IPS-NIHi7 (cell line): ENCODE measurements around the gene CEACAM19.
A peak's percentile ranks its signal among the peaks of the same experiment; 100 is the strongest.
"Not testable (repeated sequence)": the region's sequence is repeated elsewhere in the genome, so short reads cannot be mapped to it uniquely, and the experiment has no call there.

Experiments used
- DNase-seq: peaks from one replicate; pipeline ENCODE4 v3.0.0; 2012; ENCODE audit warnings: mixed read lengths; ENCODE audit errors: extremely low spot score

CEACAM19 gene

DNA sequence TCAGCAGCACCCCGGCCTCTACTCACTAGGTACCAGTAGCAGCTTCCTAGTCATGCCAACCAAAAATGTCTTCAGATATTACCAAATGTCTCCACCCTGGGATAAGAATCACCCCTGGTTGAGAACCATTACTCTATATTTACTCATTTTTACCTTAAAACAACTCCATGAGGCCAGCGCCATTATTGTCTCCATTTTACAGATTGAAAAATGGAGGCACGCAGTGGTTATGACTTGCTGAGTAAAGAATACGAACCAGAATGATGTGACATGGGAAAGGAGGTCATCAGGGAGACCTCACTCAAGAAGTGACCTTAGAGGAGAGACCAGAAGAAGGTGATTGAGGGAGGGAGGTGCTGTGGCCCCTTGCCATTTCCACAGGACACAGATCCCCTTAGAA is 2.2 kb downstream of the CEACAM19 start:
- DNase-seq, result no peak

DNA sequence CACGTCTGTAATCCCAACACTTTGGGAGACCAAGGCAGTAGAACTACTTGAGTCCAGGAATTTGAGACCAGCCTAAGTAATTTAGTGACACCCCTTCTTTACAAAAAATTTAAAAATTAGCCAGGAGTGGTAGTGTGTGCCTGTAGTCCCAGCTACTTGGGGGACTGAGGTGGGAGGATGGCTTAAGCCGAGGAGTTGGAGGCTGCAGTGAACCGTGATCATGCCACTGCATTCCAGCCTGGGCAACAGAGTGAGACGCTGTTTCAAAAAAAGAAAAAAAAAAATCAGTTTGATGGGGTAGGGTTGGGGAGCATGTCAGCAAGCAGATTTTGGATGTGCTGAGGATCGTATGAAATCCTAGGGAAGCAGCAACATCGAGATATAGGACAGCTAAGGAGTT is 4.2 kb downstream of the CEACAM19 start:
- no peak for DNase-seq

DNA sequence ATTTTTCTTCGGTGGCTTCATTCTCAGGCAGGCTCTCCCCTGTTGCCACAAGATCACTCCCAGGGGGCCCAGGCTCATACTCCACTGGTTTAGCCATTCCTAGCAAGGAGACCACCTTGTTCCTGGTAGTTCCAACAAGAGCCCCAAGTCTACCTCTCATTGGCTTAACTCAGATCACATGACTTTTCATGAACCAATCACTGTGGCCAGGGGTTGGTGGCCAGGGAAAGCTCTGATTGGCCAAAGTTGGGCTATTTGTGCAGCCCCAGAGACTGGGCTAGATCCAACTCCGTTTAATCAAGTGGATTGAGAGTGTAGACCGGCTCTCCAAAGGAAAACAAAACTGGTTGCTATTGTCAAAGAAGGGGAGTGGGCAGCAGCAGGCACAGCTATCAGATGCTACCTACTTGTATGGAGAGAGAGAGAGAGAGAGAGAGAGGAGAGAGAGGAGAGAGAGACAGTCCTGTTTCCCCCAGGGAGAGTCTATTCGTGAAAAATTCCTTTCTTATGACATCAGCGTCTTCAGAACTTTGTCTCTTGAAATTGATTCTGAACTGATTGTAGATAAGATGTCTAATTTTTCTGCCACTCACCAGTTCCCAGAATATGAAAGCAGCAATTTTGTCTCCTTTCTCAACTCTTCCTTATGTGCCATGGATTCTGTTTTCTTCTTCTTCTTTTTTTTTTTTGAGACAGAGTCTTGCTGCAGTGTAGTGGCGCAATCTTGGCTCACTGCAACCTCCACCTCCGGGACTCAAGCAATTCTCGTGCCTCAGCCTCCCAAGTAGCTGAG is 5.9 kb downstream of the CEACAM19 start:
- peak; percentile 73 for DNase-seq

DNA sequence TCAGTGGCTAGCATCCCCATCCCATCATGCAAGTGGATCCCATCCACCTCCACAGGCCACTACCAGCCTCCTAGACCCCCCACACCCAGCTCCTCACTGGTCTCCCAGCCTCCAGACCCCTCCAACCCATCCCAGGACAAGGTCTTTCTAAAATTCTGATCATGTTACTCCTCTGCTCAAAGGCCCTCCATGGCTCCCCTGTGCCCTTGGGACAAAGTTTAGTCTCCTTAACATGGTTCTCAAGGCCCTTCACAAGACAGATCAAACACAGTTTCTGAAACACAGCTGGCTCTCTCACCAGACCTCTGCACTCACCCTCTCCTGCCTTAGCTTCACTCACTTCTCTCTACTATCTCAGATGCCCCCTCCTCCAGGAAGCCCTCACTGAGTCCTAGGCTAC is 9.3 kb downstream of the CEACAM19 start:
- no peak for DNase-seq

DNA sequence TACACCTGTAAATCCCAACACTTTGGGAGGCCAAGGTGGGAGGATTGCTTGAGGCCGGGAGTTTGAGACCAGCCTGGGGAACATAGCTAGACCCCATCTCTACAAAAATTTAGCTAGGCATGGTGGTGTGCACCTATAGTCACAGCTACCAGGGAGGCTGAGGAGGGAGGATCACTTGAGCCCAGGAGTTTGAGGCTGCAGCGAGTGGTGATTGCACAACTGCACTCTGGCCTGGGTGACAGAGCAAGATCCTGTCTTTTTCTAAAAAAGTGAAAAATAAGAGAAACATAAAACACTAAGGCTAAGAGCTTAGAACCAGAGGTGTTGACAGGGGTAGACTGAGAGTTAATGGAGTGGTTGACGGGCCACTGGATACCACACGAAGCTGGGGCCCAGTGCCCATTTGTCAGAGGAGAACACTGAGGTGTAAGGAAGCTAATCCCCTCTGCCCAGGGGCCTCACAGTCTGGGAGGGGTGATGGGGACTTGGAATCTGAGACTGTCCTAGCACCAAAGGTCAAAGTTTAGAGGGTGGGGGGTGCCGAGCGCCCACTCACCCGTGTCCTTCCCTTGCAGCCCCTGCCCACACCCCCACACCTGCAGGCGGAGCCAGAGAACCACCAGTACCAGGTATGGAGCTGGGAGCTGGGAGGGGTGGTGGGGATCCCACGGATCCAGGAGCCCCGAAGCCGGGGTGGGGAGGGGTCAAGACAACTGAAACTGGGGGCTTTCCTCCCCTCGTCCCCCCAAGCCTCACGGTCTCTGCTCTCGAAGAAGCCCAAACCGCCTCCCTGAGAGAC is 10.9 kb downstream of the CEACAM19 start:
- no peak for DNase-seq

DNA sequence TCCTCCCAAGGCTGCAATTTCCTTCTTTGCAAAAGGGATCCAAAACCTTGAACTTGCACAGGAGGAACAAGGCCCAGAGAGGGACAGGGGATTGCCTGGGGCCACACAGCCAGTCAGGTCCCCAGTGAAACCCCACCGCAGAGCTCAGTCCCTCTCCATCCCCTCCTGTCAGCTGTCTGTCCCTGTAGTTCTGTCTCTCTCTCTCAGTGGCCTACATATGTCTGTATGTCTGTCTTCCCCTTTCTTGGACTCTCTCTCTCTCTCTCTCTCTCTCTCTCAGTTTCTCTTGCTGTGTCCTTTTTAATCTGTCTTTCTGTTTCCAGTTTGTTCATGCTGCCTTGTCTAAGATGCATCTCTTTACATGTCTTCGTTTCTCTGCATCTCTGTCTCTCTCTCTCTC is 11.5 kb downstream of the CEACAM19 start:
- no peak for DNase-seq

DNA sequence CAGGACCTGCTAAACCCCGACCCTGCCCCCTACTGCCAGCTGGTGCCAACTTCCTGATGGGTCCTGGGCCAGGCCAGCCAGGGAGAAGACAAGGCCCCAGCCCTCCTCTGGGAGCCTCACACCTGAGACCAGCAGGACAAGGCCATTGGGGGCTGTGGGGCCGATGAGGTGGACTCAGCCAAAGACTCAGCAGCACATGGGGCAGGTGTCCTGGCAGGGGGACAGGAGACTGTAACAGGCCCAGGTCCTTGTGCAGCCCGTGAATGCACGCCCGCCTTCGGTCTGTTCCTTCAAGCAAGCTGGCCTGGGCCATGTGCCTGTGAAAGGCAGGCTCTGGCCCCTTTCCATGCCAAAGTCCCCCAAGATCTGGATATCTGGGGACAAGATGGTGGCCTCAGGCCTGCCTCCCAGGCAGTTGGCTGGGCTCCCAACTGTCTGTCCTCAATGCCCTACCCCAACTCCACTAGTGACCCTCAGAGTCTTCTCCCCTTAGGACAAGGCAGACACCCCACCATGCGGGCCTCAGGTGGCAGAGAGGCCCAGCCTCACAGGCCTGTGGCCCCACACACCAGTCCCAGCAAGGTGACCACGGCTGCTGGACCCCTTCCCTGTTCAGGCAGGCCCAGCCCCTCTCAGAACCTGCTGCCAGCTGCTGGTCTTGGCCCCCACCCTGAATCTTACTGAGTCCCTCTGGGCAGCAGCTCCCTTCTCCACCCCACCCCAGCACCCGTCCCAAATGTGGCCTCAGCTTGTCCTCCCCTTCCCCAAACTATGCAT is 12.3 kb downstream of the CEACAM19 start:
- no peak for DNase-seq

DNA sequence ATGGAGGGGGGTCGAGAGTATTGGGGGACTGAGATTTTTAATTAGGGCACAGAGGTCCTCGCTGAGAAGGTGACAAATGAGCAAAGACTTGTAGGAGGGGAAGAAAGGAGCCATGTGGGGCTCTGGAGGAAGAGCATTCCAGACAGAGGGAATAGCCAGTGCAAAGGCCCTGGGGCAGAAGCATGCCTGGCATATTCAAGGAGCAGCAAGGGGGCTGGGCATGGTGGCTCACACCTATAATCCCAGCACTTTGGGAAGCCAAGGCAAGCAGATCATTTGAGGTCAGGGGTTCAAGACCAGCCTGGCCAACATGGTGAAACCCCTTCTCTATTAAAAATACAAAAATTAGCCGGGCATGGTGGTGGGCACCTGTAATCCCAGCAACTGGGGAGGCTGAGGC is 13.1 kb downstream of the CEACAM19 start:
- DNase-seq, result not testable (repeated sequence)

DNA sequence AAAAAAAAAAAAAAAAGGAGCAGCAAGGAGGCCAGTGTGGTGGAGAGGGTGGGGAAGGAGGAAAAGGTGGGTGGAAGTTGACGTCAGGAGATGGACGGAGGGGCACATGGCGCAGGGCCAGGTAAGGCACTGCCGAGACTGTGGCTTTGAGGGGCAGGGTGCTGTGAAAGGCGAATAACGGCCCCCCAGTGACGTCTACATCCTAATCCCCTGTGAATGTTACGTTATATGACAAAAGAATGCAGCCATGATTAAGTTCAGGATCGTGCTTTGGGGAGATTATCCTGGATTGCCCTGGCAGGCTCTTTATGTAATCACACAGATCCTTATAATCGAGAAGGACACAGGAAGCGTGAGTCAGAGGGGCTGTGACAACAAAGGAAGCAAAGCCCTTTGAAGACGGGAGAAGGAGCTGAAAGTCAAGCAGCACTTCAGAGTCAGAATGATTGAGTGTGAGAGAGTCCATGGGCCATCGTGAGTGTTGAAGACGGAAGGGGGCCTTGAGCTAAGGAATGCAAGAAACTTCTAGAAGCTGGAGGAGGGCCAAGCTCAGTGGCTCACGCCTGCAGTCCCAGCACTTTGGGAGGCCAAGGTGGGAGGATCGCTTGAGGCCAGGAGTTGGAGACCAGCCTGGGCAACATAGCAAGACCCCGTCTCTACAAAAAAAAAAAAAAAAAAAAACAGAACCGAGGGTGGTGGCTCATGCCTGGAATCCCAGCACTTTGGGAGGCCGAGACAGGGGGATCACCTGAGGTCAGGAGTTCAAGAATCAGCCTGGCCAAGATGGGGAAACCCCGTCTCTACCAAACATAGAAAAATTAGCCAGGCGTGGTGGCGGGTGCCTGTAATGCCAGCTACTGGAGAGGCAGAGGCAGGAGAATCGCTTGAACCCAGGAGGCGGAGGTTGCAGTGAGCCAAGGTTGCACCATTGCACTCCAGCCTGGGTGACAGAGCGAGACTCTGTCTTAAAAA is 13.9 kb downstream of the CEACAM19 start:
- peak; percentile 38 for DNase-seq

DNA sequence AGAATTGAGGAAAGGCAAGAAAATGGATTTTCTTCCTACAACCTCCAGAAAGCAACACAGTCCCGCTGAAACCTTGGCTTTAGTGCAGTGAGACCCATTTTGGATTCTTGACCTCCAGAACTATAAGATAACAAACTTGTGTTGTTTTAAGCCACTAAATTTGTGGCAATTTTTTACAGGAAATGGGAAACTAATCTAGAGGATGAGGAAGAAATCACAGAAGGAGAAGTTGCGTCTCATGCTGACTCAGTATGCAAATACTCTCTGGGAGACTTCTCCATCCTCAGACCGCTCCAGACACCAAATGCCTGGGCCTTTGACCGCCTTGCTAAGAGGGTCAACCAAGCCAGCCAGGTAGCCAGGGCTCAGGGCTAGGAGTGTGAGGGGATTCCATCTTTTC is 14.6 kb downstream of the CEACAM19 start:
- no peak for DNase-seq

DNA sequence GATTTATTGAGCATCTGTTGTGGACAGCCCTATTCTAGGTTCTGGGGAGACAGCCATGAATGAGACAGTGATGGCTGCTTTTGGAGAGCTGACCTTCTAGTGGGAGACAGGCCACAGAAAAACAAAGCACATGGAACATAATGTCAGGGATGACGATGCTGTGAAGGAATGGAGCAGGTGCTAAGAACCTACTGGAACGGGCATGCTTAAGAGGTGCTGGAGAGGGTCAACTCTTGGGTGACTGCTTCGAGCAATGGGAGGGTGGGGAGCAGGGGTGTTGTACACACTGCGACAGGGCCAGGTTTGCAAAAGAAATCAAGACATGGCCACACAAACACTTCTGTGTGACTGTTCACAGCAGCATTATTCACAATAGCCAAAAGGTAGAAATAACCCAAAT is 15.6 kb downstream of the CEACAM19 start:
- no peak for DNase-seq

DNA sequence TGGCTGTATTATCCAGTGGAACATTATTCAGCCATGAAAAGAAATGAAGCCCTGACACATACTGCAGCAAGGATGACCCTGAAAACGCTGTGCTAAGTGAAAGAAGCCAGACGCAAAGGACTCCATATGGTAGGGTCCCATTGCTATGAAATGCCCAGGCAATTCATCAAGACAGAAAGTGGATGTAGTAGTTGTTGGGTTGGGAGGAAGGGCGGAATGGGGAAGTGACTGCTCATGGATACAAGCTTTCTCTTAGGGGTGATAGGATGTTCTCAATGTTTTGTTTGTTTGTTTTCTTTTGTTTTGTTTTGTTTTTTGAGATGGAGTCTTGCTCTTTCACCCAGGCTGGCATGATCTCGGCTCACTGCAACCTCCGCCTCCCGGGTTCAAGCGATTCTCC is 16.6 kb downstream of the CEACAM19 start:
- DNase-seq, result no peak

DNA sequence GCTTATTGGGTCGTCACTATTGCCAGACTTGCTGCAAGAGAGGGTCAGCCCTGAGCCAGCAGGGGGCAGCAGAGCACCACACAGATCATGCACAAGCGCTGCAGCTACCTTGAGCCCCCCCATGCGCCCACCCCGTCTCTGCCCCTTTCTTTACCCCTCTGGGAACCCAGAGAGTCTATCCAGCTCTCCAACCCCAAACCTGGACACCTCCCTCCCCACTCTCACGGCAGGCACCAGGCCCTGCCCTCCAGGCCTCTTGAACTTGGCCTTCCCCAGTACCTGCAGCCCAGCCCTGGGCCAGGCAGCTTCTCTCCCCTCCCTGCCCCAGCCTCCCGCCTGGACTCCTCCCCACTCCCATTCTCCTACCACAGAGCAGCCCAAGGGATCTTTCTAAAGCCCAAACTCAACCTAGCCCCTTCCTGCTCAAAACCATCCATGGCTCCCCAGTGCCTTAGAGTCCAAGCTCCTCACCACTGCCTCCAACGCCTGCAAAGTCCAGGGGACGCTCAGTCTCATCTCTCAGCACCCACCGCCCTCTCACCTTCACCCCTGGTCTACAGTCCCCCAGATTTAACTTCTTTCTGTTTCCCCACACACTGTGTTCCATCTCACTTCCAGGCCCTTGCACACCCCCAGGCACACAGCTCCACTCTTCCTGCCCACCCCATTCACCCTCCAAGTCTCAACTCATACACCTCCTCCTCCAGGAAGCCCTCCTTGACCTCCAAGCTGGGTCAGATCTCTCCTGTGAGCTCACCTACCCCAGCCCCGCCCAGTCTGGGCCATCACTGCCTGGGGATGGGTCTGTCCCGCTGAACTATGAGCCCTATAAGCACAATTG is 18.2 kb downstream of the CEACAM19 start:
- peak; percentile 85 for DNase-seq

DNA sequence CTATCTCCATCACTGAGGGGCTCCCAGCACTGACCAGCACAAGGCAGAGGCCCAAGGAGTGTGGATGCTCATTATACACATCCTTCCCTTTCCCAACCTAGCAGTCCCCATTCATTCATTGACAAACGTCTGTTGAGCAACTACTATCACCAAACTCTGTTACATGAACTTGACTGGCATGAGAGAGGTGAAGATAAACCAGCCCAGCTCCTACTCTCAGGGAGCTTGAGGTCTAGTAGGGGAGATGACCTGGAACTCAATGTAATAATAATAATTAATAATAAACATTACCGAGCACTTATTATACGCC is 18.8 kb downstream of the CEACAM19 start:
- DNase-seq, result no peak

DNA sequence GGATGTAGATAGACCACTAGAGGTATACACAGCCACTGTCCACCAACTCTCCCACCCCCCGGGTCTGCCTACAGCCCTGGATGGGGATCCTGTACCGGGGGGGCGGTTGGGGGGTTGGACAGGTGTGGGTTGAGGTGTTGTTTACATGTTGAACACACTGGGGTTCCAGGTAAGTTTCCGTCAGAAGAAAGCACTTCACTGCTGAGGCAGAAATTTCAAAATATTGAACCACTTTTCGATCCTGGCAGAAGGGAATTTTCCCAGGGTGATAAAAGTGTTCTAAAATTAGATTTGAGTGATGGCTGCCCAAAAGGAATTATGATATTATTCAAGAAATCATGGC is 21.1 kb downstream of the CEACAM19 start:
- DNase-seq, result no peak

DNA sequence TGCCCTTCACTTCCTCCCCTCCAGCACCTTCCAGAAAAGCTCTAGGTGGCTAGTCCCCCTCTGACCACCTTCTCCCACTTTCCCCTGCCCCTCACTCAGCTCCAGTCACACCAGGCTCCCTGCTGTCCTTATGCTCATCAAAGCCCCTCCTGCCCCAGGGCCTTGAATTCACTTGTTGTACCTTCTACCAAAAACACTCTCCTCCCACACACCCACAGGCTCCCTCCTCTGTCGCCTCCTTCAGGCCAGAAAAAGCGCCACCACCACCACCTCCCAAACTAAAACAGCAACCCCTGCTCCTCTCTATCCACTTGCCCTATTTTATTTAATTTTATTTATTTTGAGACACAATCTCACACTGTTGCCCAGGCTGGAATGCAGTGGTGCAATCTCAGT is 22.9 kb downstream of the CEACAM19 start:
- no peak for DNase-seq

DNA sequence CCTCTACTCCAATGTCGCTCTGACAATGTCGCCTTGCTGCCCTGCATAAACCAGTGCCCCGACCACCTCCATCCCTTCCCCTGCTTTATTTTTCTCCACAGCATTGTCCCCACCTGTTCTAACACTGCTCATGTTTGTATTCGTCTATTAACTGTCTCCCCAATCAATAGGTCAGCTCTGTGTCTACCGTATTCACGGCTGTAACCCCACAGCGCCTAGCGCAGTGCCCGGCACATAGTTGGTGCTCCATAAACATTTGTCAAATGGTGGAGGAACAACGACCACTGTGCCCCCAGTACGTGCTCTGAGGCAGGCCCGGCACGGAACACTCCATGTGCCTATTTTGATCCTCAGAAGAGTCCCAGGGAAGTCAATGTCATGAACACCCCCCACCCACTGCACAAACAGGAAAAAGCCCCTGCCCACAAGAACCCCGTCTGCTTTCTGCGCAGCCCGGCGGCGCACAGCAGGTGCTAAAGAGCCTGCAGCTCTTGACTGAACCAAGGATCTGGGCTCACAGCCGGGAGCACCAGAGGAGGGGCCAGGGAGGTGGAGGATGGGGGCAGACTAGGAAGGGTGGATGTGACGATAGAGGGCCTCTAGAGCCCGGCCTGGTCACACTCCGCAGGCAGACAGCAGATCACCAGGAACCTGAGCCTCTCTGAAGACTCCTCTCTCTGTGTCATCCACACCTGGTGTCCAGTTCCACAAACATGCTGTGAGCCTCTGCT is 25.8 kb downstream of the CEACAM19 start:
- peak; percentile 48 for DNase-seq

DNA sequence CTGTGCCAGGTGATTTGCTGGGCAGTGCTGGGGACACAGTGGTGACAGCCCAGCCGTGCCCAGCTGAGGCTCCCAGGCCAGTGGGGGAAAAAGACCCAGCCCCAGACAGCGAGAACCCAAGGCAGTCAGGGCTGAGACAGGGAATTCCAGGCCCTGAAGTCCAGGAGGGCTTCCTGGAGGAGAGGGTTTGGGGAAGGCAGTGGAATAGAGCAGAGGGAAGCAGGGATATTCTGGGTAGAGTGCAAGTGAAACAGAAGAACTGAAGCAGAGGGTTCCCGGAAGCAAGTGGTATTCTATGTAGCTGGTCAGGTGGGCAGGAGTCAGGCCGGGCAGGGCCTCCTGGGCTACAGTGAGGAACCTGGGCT is 26.4 kb downstream of the CEACAM19 start:
- no peak for DNase-seq

DNA sequence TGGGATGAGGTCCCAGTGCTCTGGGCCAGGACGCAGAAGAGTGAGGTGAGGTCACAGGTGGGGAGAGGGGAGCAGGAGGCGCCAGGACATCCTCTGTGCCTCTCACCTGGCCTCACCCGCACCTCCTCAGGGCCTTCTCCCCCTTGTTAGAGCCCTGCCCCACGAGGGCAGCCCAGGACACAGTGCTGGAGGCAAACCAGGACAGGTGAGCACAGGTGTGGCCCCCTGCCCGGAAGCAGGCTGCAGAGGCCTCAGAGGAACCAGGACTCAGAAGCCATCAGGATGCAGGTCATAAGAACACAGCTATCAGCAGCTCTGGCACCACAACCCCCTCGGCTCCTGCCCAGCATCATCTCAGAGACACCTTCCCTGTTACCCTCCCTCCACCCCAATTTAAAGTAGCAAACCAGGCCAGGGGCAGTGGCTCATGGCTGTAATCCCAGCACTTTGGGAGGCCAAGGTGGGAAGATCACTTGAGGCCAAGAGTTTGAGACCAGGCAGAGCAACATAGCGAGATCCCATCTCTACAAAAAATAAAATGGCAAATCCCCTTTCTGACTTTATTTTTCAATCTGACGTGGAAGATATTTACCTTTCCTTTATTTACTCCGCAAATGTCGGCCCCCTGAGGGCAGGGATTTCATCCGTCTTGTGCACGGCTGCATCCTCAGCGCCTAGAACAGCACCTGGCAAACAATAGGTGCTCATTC is 27.4 kb downstream of the CEACAM19 start, which contains the start of gene CEACAM16:
CEACAM16 (plus strand) TSS at position 660 of the 710 bp plus-strand sequence. CDS start 2,306 bp downstream, outside the sequence.
- DNase-seq, result no peak
